Keratinocyte (primary cell): Measurements from ENCODE around the gene ALDH3A2. TPM values are rescaled to one million over a fixed set of nuclear protein-coding genes. Genes with fewer than 3 reads are reported as not detected.

Experiments used
- DNase-seq: peaks from one replicate; pipeline ENCODE4 v3.0.0-alpha.2; 2011; ENCODE audit warnings: low read depth, missing footprints, low spot score
- FAIRE-seq: peaks from 2 replicates; lab custom pipeline; 2011; peaks lifted over from hg19 to GRCh38; lab: Jason Lieb, UNC
- H2AFZ ChIP-seq: 2 replicates; pipeline ENCODE4 v1.6.0; 2012; ENCODE audit warnings: low read length, control low read depth, inconsistent platforms; ENCODE audit not compliant: control insufficient read depth
- H3K27ac ChIP-seq: 2 replicates; pipeline ENCODE4 v1.5.1; 2011; ENCODE audit warnings: low read length; ENCODE audit not compliant: control insufficient read depth, insufficient read depth
- H3K27me3 ChIP-seq: 3 replicates; pipeline ENCODE4 v1.6.0; 2011; ENCODE audit warnings: low read length; ENCODE audit not compliant: control insufficient read depth, insufficient read depth; ENCODE audit errors: extremely low read depth
- H3K36me3 ChIP-seq, 2 experiments: 2 replicates in 1 of 2; 3 replicates in 1 of 2; pipeline ENCODE4 v1.5.1; 2011; ENCODE audit warnings: low read length in 2 of 2, mild to moderate bottlenecking in 1 of 2; ENCODE audit not compliant: control insufficient read depth in 2 of 2, insufficient read depth in 2 of 2; ENCODE audit errors: extremely low read depth in 1 of 2
- H3K4me1 ChIP-seq: 3 replicates; pipeline ENCODE4 v1.5.1; 2011; ENCODE audit warnings: low read length; ENCODE audit not compliant: control insufficient read depth, insufficient read depth; ENCODE audit errors: extremely low read depth
- H3K4me2 ChIP-seq: 3 replicates; pipeline ENCODE4 v1.6.0; 2011; ENCODE audit warnings: low read depth, low read length; ENCODE audit not compliant: control insufficient read depth, insufficient read depth; ENCODE audit errors: extremely low read depth
- H3K4me3 ChIP-seq, 3 experiments: fragments of 200-600 bp in 1 of 3; sonication (generic) in 1 of 3; 2 replicates in 2 of 3; 3 replicates in 1 of 3; pipeline ENCODE4 v1.5.1; 2011 to 2016; ENCODE audit warnings: low read length in 3 of 3, mild to moderate bottlenecking in 3 of 3, control low read depth in 2 of 3, inconsistent platforms in 1 of 3, low read depth in 1 of 3, mixed read lengths in 1 of 3, mixed run types in 1 of 3, moderate library complexity in 1 of 3; ENCODE audit not compliant: control insufficient read depth in 2 of 3, insufficient read depth in 2 of 3; ENCODE audit errors: extremely low read depth in 1 of 3
- H3K79me2 ChIP-seq: 2 replicates; pipeline ENCODE4 v1.6.0; 2012; ENCODE audit warnings: low read length; ENCODE audit not compliant: control insufficient read depth, insufficient read depth
- H3K9ac ChIP-seq: 3 replicates; pipeline ENCODE4 v1.6.0; 2011; ENCODE audit warnings: low read length; ENCODE audit not compliant: control insufficient read depth, insufficient read depth; ENCODE audit errors: extremely low read depth
- H3K9me1 ChIP-seq: 3 replicates; pipeline ENCODE4 v1.6.0; 2011; ENCODE audit warnings: low read length; ENCODE audit not compliant: control insufficient read depth, insufficient read depth; ENCODE audit errors: extremely low read depth
- H3K9me3 ChIP-seq: 2 replicates; pipeline ENCODE4 v1.5.1; 2012; ENCODE audit warnings: low read depth, low read length; ENCODE audit not compliant: control insufficient read depth
- H4K20me1 ChIP-seq: 3 replicates; pipeline ENCODE4 v1.6.0; 2011; ENCODE audit warnings: low read length; ENCODE audit not compliant: control insufficient read depth, insufficient read depth; ENCODE audit errors: extremely low read depth
- EZH2 ChIP-seq: IDR thresholded peaks from one replicate; pipeline ENCODE4 v1.6.1; 2012; ENCODE audit warnings: inconsistent platforms, mild to moderate bottlenecking, low read length, moderate library complexity
- dilution Hi-C: fragments of 300-500 bp; cut with MboI; formaldehyde crosslinking; loops from one replicate; pipeline ENCODE4 v1.7.0; 2020; ENCODE audit warnings: low sequenced_read_pairs; ENCODE audit not compliant: extremely low pct_ligation_motif_present
- polyA plus RNA-seq, 5 experiments: library from polyadenylated mRNA; depleted of rRNA in 3 of 5; stranded (reverse) in 3 of 5; stranded (forward) in 1 of 5; unstranded in 1 of 5; fragments of >200 nt; gene quantifications; 1 replicate in 1 of 5; 2 replicates in 3 of 5; 3 replicates in 1 of 5; pipeline versions ENCODE4 v1.2.1 to v1.2.3, GENCODE V29; 2011 to 2012; ENCODE audit warnings: missing spikeins in 2 of 5, low read depth in 1 of 5, low replicate concordance in 1 of 5
- TF ChIP-seq, protein P1 (sequence below), 3 experiments: IDR thresholded peaks in 1 of 3; conservative IDR thresholded peaks in 1 of 3; optimal IDR thresholded peaks in 1 of 3; 2 replicates in 2 of 3; 3 replicates in 1 of 3; pipeline versions ENCODE3 to v1.5.1; 2011; ENCODE audit warnings: low read length in 3 of 3, mild to moderate bottlenecking in 3 of 3, moderate library complexity in 2 of 3, control low read depth in 1 of 3, inconsistent platforms in 1 of 3; ENCODE audit not compliant: insufficient read depth in 2 of 3; ENCODE audit errors: extremely low read depth in 1 of 3

Gene ALDH3A2
- polyA plus RNA-seq, 1 donor (not counting 4 experiments of a cell fraction or from before 2014, with no cell fraction given), result 77.6 TPM

DNA sequence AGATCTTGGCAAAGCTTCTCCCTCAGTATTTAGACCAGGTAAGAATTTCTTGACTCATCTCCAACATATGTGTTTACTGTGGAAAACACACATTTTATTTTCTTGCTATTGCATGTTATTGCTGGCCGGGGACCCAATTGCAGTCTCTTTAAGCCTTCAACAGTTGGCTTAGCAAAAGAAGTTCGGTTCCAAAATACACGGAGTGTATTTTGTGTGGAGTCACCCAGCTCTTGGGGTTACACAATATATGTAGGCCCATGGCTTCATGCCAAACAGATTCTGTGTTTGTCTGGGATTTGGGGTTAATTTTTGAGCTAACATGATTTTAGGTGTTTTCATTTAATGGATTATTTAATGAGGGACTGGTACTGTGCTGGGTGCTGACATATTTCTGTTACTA lies 4.0 kb downstream of the ALDH3A2 start:
- no peak overlapping the region for H3K9ac ChIP-seq
- peaks cover 15% of the 10 kb centered on the region for H3K79me2 ChIP-seq
- no peaks in the 10 kb centered on the region for H3K9me3 ChIP-seq
- H3K27me3 ChIP-seq, result no peaks in the 10 kb centered on the region
- H3K27ac ChIP-seq, result peak overlapping the region; percentile 45
- H2AFZ ChIP-seq, result no peak overlapping the region
- dilution Hi-C loops, result loop anchor here (25.0 kb wide), 1 partner anchor 290 kb away; the partner anchor contains the start of gene B9D1
- H3K4me2 ChIP-seq, result peak overlapping the region; percentile 95
- no peak for FAIRE-seq
- H3K4me1 ChIP-seq, result peaks cover 38% of the 10 kb centered on the region
- H3K4me3 ChIP-seq, result no peak overlapping the region
- TF ChIP-seq, protein P1, sequence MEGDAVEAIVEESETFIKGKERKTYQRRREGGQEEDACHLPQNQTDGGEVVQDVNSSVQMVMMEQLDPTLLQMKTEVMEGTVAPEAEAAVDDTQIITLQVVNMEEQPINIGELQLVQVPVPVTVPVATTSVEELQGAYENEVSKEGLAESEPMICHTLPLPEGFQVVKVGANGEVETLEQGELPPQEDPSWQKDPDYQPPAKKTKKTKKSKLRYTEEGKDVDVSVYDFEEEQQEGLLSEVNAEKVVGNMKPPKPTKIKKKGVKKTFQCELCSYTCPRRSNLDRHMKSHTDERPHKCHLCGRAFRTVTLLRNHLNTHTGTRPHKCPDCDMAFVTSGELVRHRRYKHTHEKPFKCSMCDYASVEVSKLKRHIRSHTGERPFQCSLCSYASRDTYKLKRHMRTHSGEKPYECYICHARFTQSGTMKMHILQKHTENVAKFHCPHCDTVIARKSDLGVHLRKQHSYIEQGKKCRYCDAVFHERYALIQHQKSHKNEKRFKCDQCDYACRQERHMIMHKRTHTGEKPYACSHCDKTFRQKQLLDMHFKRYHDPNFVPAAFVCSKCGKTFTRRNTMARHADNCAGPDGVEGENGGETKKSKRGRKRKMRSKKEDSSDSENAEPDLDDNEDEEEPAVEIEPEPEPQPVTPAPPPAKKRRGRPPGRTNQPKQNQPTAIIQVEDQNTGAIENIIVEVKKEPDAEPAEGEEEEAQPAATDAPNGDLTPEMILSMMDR (optimal IDR thresholded peaks at IDR 0.05 in 1 of 3, IDR thresholded peaks at IDR 0.05 in 1 of 3, conservative IDR thresholded peaks at IDR 0.05 in 1 of 3; ENCODE audit: extremely low read depth in 1 of 3, insufficient read depth in 2 of 3, low read length in 3 of 3), result no peak
- TF ChIP-seq EZH2, result no peak
- H3K36me3 ChIP-seq, result peaks cover 10 to 12% of the 10 kb centered on the region in 2 experiments
- DNase-seq, result no peak
- peaks cover 2% of the 10 kb centered on the region for H3K9me1 ChIP-seq
- no peaks in the 10 kb centered on the region for H4K20me1 ChIP-seq

DNA sequence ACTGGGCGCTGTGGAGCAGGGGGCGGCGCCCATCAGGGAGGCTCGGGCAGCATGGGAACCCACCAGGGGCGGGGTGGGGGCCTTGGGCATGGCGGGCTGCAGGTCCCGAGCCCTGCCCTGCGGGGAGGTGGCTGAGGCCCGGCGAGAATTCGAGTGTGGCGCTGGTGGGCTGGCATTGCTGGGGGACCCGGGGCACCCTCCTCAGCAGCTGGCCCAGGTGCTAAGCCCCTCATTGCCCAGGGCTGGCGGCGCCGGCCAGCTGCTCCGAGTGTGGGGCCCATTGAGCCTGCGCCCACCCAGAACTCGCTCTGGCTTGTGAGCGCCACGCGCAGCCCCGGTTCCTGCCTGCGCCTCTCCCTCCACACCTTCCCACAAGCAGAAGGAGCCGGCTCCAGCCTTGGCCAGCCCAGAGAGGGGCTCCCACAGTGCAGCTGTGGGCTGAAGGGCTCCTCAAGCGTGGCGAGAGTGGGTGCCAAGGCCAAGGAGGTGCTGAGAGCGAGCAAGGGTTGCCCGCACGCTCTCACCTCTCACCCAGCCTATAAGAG lies 5.9 kb downstream of the ALDH3A2 start:
- Histone ChIP-seq H4K20me1 (no peaks in the 10 kb centered on the region), H3K9me3 (no peaks in the 10 kb centered on the region), H3K27ac (no peak overlapping the region), H3K9ac (no peak overlapping the region), H3K79me2 (peaks cover 12% of the 10 kb centered on the region), H3K4me2 (no peak overlapping the region), H3K4me1 (peaks cover 31% of the 10 kb centered on the region), H3K4me3 (no peak overlapping the region), H3K27me3 (no peaks in the 10 kb centered on the region), H3K9me1 (peaks cover 2% of the 10 kb centered on the region), H2AFZ (no peak overlapping the region), H3K36me3 (peaks cover 12 to 14% of the 10 kb centered on the region in 2 experiments)
- no peak for DNase-seq
- no peak for FAIRE-seq
- TF ChIP-seq, protein P1 (optimal IDR thresholded peaks at IDR 0.05 in 1 of 3, IDR thresholded peaks at IDR 0.05 in 1 of 3, conservative IDR thresholded peaks at IDR 0.05 in 1 of 3; ENCODE audit: extremely low read depth in 1 of 3, insufficient read depth in 2 of 3, low read length in 3 of 3), result no peak
- TF ChIP-seq EZH2, result no peak
- dilution Hi-C loops, result loop anchor here (25.0 kb wide), 1 partner anchor 292 kb away; the partner anchor contains the start of gene B9D1
